Liver (tissue), 9 donors: ENCODE measurements around the gene TAP1. TPM values are rescaled to one million over a fixed set of nuclear protein-coding genes. Genes with fewer than 3 reads are reported as not detected.
A peak's percentile ranks its signal among the peaks of the same experiment; 100 is the strongest.

Experiments used
- DNase-seq: peaks from one replicate; pipeline ENCODE4 v3.0.0-alpha.2; 2017; ENCODE audit warnings: low spot score
- H3K27ac ChIP-seq, 2 donors: one replicate each; pipeline ENCODE4 v1.7.0; 2013; ENCODE audit warnings: inconsistent platforms in 2 of 2, low read length in 2 of 2, control low read depth in 1 of 2, low read depth in 1 of 2, mild to moderate bottlenecking in 1 of 2
- H3K27me3 ChIP-seq, 4 donors: one replicate each; pipeline versions ENCODE4 v1.6.1 to v1.7.0; 2013; ENCODE audit warnings: low read length in 3 of 4, inconsistent platforms in 1 of 4, mild to moderate bottlenecking in 1 of 4, moderate library complexity in 1 of 4; ENCODE audit not compliant: control insufficient read depth in 4 of 4, insufficient read depth in 4 of 4
- H3K36me3 ChIP-seq, 4 donors: one replicate each; pipeline versions ENCODE4 v1.6.1 to v1.7.0; 2013; ENCODE audit warnings: low read length in 3 of 4, mild to moderate bottlenecking in 3 of 4, low read depth in 1 of 4, moderate library complexity in 1 of 4; ENCODE audit not compliant: control insufficient read depth in 4 of 4, insufficient read depth in 3 of 4
- H3K4me1 ChIP-seq, 4 donors: one replicate each; pipeline versions ENCODE4 v1.6.1 to v1.7.0; 2013; ENCODE audit warnings: low read length in 3 of 4, mild to moderate bottlenecking in 3 of 4, moderate library complexity in 1 of 4; ENCODE audit not compliant: control insufficient read depth in 4 of 4, insufficient read depth in 4 of 4
- H3K4me3 ChIP-seq, 3 donors: one replicate each; pipeline versions ENCODE4 v1.6.1 to v1.7.0; 2013; ENCODE audit warnings: low read length in 3 of 3, control low read depth in 1 of 3, low read depth in 1 of 3, mild to moderate bottlenecking in 1 of 3
- H3K9ac ChIP-seq, 2 donors: one replicate each; pipeline ENCODE4 v1.7.0; 2013; ENCODE audit warnings: low read length in 2 of 2, mild to moderate bottlenecking in 2 of 2, moderate library complexity in 2 of 2, control low read depth in 1 of 2, low read depth in 1 of 2
- H3K9me3 ChIP-seq, 4 donors: one replicate each; pipeline versions ENCODE4 v1.6.1 to v1.7.0; 2013; ENCODE audit warnings: low read length in 3 of 4; ENCODE audit not compliant: control insufficient read depth in 4 of 4
- CTCF ChIP-seq: fragments of 150-350 bp; IDR thresholded peaks from 2 replicates; pipeline ENCODE4 v1.5.1; 2017; ENCODE audit warnings: improper control_type of control experiment, low read depth, low read length; ENCODE audit not compliant: missing input control
- FOXA2 ChIP-seq: IDR thresholded peaks from 2 replicates; pipeline ENCODE4 v1.6.1; 2016; ENCODE audit warnings: antibody characterized with exemption
- GABPA ChIP-seq, 2 donors: IDR thresholded peaks in 1 of 2; conservative IDR thresholded peaks in 1 of 2; 2 replicates each; pipeline ENCODE4 v1.6.1; 2016; ENCODE audit warnings: antibody characterized with exemption in 2 of 2, mild to moderate bottlenecking in 1 of 2, moderate library complexity in 1 of 2
- HNF4G ChIP-seq: IDR thresholded peaks from 2 replicates; pipeline ENCODE4 v1.6.1; 2016; ENCODE audit warnings: antibody characterized with exemption
- JUND ChIP-seq, 2 donors: IDR thresholded peaks; 2 replicates each; pipeline ENCODE4 v1.6.1; 2016; ENCODE audit warnings: antibody characterized with exemption in 2 of 2
- MAX ChIP-seq: IDR thresholded peaks from 2 replicates; pipeline ENCODE4 v1.6.1; 2016; ENCODE audit warnings: antibody characterized with exemption
- RAD21 ChIP-seq, 2 donors: IDR thresholded peaks; 2 replicates each; pipeline ENCODE4 v1.6.1; 2016; ENCODE audit warnings: antibody characterized with exemption in 2 of 2, mild to moderate bottlenecking in 2 of 2
- REST ChIP-seq: IDR thresholded peaks from 2 replicates; pipeline ENCODE4 v1.6.1; 2016; ENCODE audit warnings: antibody characterized with exemption, mild to moderate bottlenecking
- RXRA ChIP-seq, 2 donors: IDR thresholded peaks; 2 replicates each; pipeline ENCODE4 v1.6.1; 2017 to 2018; ENCODE audit warnings: antibody characterized with exemption in 2 of 2, mild to moderate bottlenecking in 1 of 2
- SP1 ChIP-seq: IDR thresholded peaks from 2 replicates; pipeline ENCODE4 v1.6.1; 2018; ENCODE audit warnings: antibody characterized with exemption, mild to moderate bottlenecking
- TAF1 ChIP-seq: conservative IDR thresholded peaks from 2 replicates; pipeline ENCODE4 v1.6.1; 2016; ENCODE audit warnings: antibody characterized with exemption, mild to moderate bottlenecking
- YY1 ChIP-seq: IDR thresholded peaks from 2 replicates; pipeline ENCODE4 v1.6.1; 2016; ENCODE audit warnings: antibody characterized with exemption, mild to moderate bottlenecking
- WGBS: extraction: QIAGEN DNeasy Blood & Tissue Kit; methylation state at CpG from one replicate; pipeline ENCODE4 v1.1.7; 2013; 5-methylcytosine and 5-hydroxymethylcytosine counted together
- polyA plus RNA-seq, 2 donors: library from polyadenylated mRNA; stranded (reverse) in 1 of 2; unstranded in 1 of 2; fragments of 200-250 nt in 1 of 2; fragments of >200 nt in 1 of 2; fragmentation: Nextera tagmentation in 1 of 2; extraction: Ambion mirVana in 1 of 2; gene quantifications; one replicate each; pipeline versions ENCODE4 v1.2.1 to v1.2.3, GENCODE V29; 2013 to 2015
- total RNA-seq, 2 donors: library from RNA; depleted of rRNA; stranded (reverse); fragments of >200 nt; gene quantifications; one replicate each; pipeline ENCODE4 v1.2.3, GENCODE V29; 2014
- donor health status: healthy.
- donor health status: healthy.
- donor health status: healthy.
- donor health status: healthy.
- donor health status: healthy.

TAP1 gene
- total and polyA plus RNA-seq, 4 donors: 9.8 to 18.2 (median 12.3) TPM

GRCh38 chr6:32854376-32855178 lies 1.1 kb upstream of the TAP1 start:
- Histone ChIP-seq H3K4me3 (peak overlapping the region; percentile 81 to 91 (median 88)), H3K36me3 (peaks cover 3 to 38% (median 34%) of the 10 kb centered on the region in 4 donors), H3K27me3 (no peaks in the 10 kb centered on the region), H3K4me1 (peaks cover 6 to 21% (median 14%) of the 10 kb centered on the region in 4 donors), H3K9me3 (no peaks in the 10 kb centered on the region), H3K9ac (peak overlapping the region; percentile 79 to 86), H3K27ac (peak overlapping the region; percentile 98 to 100)
- no peak for DNase-seq
- 13% methylated on average over 24 of the region's 24 CpGs for WGBS
- no peak for TF ChIP-seq REST
- TF ChIP-seq CTCF: no peak
- TF ChIP-seq YY1: no peak
- TF ChIP-seq RAD21 (IDR thresholded peaks at IDR 0.05): no peak
- TF ChIP-seq FOXA2: no peak
- TF ChIP-seq RXRA (IDR thresholded peaks at IDR 0.05): peak in 1 of 2 donors; percentile 5
- TF ChIP-seq GABPA (IDR thresholded peaks at IDR 0.05 in 1 of 2, conservative IDR thresholded peaks at IDR 0.05 in 1 of 2): no peak
- no peak for TF ChIP-seq MAX
- no peak for TF ChIP-seq JUND (IDR thresholded peaks at IDR 0.05)

GRCh38 chr6:32852844-32853540 lies 512 bp downstream of the TAP1 start:
- H3K36me3 ChIP-seq: peaks cover 3 to 35% (median 30%) of the 10 kb centered on the region in 4 donors
- H3K27ac ChIP-seq: peak overlapping the region; percentile 98 to 100
- TF ChIP-seq TAF1 (no peak), RAD21 (IDR thresholded peaks at IDR 0.05) (no peak), SP1 (no peak), HNF4G (no peak)
- peaks cover 6 to 21% (median 14%) of the 10 kb centered on the region in 4 donors for H3K4me1 ChIP-seq
- DNase-seq: peak; percentile 41
- under 1% methylated on average over 41 of the region's 41 CpGs for WGBS
- peak overlapping the region; percentile 81 to 91 (median 88) for H3K4me3 ChIP-seq
- H3K9me3 ChIP-seq: no peaks in the 10 kb centered on the region
- no peaks in the 10 kb centered on the region for H3K27me3 ChIP-seq
- H3K9ac ChIP-seq: peak overlapping the region; percentile 86 to 95
